HG03103 (cell line): Measurements from ENCODE around the gene DRC7.

ENCODE experiments used
- ATAC-seq: cut with Tn5 transposase; IDR thresholded peaks from one replicate; pipeline ENCODE4 v1.9.1; 2021; ENCODE audit warnings: low read depth; ENCODE audit not compliant: unreplicated experiment

The DRC7 gene, protein sequence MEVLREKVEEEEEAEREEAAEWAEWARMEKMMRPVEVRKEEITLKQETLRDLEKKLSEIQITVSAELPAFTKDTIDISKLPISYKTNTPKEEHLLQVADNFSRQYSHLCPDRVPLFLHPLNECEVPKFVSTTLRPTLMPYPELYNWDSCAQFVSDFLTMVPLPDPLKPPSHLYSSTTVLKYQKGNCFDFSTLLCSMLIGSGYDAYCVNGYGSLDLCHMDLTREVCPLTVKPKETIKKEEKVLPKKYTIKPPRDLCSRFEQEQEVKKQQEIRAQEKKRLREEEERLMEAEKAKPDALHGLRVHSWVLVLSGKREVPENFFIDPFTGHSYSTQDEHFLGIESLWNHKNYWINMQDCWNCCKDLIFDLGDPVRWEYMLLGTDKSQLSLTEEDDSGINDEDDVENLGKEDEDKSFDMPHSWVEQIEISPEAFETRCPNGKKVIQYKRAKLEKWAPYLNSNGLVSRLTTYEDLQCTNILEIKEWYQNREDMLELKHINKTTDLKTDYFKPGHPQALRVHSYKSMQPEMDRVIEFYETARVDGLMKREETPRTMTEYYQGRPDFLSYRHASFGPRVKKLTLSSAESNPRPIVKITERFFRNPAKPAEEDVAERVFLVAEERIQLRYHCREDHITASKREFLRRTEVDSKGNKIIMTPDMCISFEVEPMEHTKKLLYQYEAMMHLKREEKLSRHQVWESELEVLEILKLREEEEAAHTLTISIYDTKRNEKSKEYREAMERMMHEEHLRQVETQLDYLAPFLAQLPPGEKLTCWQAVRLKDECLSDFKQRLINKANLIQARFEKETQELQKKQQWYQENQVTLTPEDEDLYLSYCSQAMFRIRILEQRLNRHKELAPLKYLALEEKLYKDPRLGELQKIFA

GRCh38 chr16:57694725-57695679 lies at the start of gene DRC7:
Gene DRC7, plus strand, starts transcription at chr16:57694806. Its CDS starts 3,144 bp downstream, at chr16:57697950.
- ATAC-seq, result no peak

DNA sequence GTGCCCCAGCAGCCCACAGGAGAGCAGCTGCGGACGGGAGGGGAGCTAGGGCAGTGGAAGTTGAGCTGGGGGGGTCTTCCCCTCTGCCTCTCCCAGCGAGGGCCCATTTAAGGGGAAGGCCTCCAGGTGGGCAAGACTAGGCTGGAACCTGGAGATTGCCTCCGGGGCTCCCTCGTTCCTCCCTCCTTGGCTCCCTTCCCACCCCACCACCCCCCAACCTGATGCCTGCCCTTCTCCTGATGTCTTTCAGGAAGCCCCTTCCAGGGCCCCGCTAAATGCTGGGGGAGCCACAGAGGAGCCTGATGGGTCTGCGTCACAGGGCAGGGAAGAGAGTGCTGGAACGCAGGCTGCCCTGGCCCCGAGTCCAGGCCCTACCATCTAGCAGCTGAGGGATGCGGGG lies 49.4 kb upstream of the DRC7 start:
- ATAC-seq, result no peak

DNA sequence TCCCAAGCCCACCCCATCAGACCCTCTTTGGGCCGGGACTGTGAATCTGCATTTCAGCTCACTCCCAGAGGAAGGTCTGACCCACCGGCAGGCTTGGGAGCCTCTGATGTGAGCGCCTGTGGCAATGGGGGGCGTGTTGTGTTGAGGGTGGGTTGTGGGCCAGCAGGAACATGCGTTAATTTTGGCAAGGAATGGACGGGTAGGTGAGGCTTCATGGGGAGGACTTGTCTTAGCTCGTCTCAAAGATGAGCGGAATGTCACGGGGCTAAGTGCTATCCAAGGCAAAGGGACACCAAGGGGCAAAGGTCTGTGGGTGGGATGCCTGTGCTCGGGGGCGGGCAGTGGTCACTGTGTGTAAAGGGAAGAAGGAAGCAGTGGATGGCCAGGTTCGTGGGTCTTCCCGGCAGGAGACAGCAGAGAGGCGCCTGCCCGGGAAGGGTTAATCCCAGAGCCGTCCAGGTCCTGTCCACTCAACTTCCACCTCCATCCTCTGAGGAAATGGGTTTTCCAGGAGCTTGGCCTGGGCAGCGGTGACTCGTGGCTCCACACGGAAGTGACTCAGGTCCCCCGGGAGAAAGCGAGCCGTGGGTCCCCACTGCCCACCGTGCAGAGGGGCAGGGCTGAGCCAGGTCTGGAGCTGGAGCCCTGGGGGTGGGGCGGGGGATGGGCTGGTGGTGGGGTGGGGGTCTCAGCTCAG lies 48.8 kb upstream of the DRC7 start:
- ATAC-seq, result no peak

DNA sequence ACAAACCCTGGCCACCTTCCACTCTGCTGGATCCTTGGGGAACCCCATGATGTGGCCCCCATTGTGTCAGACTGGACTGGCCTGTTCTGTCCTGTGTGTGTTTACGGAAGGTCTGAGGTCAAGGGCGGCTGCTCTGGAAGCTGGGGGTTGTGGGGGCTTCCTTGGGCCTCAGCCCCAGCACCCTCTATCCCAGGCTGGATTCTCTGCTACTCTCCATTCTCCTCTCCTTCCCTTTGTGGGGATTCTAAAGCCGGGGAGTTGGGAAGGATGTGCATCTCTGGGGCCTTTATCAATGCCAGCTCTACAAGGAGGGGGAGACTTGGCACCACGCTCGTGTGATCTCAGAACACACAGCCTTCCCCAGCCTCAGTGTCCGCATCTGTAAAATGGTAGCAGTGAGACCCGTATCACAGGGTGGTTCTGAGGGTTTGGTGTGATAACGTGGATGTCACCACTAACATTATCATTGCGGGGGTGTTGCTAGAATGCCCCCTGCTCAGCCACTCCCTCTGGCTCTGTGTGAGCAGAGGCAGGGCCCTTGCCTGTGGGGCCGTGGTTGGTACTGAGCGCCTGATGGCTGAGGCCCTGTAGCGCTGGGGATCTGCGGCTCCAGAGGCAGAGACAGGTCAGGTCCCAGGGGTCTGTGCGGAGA lies 48.1 kb upstream of the DRC7 start:
- no peak for ATAC-seq

DNA sequence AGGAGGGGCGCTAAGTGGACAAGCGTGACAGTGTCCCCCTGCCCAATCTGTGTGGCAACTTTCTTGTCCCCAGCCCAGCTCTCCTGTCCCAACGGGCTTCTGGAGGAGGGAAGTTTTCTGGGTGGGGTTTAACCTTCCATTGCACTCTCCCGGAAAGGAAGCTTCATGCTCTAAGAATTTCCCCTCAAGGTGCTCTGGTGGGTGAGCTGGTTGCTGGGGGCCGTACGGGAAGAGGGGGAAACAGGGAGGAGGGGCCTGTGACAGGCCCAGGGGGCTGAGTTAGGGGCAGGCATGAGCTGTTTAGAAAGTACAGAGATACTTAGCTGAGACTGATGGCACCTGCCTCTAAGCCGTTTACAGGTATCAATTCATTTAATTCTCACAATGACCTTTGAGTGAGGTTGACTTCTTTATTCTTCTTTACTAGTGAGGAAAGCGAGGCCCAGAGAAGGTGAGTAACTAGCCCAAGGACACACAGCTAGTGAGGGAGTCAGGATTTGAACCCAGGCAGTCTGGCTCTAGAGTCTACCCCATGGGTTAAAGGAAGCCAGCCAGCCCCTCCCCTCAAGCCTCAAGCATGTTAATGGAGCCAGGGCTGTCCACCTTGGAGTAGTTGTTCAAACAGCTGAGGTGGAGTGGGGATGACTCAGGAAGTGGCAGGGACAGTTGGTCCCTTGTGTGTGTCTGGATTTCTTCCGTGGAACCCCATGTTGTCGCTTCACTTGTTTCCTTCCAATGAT lies 47.3 kb upstream of the DRC7 start:
- no peak for ATAC-seq

- no peak for ATAC-seq
These were observed 46.5 kb upstream of the DRC7 start for GRCh38 chr16:57648125-57648524.

DNA sequence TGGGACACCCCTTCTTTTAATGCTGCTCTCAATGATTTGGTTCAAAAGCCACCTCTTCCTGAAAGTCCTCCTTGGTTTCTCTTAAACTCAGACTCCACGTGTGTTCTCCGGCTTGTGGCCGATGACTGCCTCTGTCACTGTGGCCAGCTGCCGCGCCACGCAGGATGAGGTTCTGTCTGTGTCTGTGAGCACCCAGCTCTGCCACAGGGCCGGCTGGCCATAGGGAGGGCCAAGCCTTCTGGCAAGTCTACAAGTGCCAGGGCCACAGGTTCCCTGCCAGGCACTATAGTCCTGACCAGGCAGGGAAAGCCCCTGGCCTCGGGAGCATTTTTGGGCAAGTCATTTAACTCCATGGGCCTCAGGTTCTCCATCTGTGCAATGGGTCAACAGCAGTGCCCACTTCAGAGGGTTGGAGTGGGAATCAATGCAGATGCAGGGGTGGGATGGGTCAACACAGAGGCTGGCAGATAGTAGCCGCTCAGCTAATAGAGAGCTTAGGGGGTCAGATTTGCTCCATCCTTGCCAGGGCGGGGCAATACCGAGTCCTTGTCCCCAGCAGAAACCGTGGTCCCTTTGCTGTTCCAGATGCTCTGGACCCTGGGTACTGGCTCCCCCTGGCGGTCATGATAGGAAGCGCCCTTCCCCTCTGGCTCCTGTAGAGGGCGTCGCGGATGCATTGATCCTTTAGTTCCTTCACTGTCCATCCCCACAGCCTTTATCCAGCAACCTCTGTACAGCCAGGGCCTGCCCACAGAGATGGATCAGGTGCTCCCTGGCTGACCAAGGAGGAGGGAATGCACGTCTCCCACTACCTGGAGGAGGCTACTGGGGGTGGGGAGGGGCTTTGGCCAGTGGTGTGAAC lies 45.8 kb upstream of the DRC7 start:
- peak; percentile 54 for ATAC-seq

DNA sequence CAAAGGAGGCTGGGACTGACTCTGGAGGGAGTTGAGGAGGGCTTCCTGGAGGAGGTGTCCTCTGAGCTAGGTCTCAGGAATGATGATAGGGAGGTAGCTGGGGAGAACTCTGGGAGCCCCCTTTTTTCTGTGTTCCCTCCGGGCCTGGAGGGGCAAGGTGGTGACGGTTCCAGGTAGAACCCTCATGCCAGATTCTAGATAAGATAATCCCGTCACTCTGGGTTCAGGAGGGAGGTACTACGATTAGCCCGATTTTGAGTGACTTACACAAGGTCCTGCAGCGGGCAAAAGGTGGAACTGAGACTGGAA lies 45.2 kb upstream of the DRC7 start:
- no peak for ATAC-seq

DNA sequence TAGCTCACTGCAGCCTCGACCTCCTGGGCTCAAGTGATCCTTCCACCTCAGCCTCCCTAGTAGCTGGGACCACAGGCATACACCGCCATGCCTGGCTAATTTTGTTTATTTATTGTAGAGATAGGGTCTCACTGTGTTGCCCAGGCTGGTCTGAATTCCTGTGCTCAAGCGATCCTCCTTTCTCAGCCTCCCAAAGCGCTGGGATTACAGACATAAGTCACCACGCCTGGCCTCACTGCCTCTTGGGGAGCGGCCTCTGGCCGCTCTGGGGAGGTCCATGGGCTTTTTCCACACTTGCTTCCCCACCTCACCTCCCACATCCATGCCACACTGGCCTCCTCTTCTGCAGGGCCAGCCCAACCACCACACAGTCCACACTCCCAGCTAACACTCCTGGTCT lies 44.8 kb upstream of the DRC7 start:
- ATAC-seq, result no peak

DNA sequence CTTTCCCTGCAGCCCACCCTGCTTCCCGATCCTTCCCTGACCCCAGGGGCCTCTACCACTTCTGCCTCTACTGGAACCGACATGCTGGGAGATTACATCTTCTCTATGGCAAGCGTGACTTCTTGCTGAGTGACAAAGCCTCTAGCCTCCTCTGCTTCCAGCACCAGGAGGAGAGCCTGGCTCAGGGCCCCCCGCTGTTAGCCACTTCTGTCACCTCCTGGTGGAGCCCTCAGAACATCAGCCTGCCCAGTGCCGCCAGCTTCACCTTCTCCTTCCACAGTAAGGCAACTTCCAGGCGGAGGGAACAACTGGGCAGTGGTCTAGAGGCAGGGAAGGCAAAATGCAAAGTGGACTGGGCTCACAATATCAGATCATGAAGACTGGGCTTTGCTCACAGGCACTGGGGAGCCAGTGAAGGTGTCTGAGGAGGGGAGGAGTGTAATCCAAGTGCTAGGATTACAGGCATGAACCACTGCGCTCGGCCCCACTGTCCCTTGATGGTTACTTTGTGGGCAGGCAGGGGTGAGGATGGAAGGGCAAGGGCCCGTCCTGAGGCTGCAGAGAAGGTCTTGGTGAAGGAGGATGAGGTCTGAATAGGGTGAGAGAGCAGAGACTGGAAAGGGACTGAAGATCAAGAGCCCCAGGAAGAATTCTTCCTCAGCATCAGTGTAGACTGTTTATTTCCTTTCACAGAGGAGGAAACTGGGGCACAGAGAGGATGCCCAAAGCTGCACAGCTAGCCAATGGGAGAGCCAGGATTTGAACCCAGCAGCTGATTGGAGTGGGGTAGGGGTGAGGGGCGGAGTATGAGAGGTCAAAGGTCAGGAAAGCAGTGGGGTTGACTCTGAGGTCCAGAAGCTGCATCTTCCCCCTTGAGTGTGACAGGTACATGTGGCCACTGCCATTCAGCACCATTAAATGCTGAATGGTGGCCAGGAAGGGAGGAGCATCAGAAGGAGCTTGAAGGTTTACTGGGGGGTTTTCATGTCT lies 43.0 kb upstream of the DRC7 start:
- ATAC-seq, result no peak

DNA sequence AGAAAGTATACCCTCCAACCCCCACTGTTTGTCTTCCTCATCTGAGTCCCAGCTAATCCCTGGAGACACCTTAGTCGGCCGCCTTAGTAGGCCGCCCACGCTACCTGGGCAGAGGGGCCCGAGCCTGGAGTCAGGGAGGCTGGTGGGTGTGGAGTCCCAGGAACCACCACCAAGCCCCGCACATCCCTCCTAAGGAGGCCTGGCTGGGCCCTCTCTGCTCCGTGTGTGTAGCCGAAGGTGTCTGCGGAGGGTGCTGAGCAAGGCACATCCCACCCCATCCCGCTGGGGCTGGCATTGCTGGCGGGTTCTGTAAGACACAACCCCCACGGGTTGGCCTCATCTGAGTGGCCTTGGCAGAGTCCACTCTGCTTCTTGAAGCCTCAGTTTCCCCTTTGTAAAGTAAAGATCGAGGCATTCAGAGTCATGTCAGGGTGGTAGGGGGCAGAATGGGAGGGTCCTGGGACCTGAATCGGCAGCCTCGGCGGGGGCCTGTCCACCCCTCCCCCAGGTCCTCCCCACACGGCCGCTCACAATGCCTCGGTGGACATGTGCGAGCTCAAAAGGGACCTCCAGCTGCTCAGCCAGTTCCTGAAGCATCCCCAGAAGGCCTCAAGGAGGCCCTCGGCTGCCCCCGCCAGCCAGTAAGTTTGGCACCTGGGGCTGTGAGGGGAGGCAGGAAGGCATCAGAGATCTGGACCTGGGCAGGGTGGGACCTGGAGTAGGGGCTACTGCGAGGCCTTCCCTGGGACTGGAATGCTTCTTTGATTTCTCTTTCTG lies 41.7 kb upstream of the DRC7 start:
- ATAC-seq, result no peak

GRCh38 chr16:57653936-57654335 lies 40.7 kb upstream of the DRC7 start:
- no peak for ATAC-seq

- no peak for ATAC-seq
These were observed 38.2 kb upstream of the DRC7 start for GRCh38 chr16:57656342-57656955.

DNA sequence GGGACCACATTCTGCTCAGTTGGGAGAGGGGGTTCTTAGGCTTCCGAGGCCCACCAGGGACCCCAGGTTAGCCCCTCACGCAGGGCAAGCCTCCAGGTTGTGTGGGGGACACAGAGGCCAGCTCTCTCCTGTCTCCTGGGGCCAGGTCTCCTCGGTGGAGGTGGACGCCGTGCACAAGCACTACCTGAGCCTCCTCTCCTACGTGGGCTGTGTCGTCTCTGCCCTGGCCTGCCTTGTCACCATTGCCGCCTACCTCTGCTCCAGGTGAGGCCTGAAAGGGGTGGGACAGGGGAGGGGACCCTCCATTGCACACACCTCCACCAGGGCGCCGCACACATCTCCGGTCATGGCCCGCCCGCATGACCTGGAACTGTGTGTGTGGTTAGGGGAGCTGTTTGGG lies 37.4 kb upstream of the DRC7 start:
- ATAC-seq, result no peak

DNA sequence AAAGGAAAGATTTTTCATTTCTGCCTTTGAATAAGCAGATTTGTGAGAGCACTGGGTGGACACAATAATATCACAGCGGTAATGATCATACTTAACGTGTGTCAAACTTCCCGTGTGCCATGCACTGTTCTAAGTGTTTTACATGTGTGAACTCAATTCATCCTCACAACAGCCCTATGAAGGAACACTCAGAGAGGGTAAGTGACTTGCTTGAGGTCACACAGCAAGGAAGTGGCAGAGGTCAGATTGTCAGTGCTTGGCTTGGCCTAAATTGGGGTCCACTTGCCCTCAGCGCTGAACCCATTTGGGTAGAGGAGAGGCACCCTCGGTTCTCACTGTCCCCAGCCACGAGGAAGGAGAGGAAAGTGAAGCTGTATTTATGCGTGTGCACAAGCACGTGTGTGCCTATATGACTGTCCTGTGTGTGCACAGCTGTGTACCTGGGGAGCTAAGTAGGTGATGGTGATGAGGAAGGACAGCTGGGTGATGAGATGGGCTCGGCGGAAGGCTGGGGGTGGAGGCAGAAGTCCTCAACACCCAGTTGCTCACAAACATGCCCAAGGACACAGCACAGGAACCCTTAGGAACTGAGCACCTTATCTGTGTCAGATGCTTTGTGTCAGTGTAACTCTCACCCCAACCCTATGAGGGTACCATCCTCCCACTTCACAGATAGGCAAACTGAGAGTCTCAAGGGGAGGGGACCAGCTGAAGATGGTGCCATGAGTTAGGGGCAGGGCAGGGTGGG lies 36.3 kb upstream of the DRC7 start:
- no peak for ATAC-seq
